GM12878 (cell line): ENCODE data around the gene TPRN. TPM values are rescaled to one million over a fixed set of nuclear protein-coding genes. Genes with fewer than 3 reads are reported as not detected.

Source experiments
- ATAC-seq: fragments of 200-7000 bp; cut with Tn5 transposase; 3 replicates; pipeline ENCODE4 v1.9.1; 2020; ENCODE audit warnings: mild to moderate bottlenecking, moderate library complexity
- BruUV-seq: library from RNA; stranded (reverse); fragments of 400-500 nt; replicated peaks from 2 replicates; lab custom pipeline; 2021; lab: Mats Ljungman, UMichigan
- CTCF ChIA-PET: fragments of 300-600 bp; sonication (Branson Sonifier 250); formaldehyde crosslinking; extraction: SDS; loops from one replicate; lab custom pipeline; 2021; ENCODE audit warnings: inconsistent platforms; lab: Yijun Ruan, JAX
- POLR2A ChIA-PET: fragments of 350-600 bp; formaldehyde crosslinking; extraction: SDS; loops from one replicate; lab custom pipeline; 2021; ENCODE audit warnings: inconsistent platforms; lab: Charles Lee
- RAD21 ChIA-PET: fragments of 300-600 bp; sonication (Branson Sonifier 250); formaldehyde crosslinking; loops from one replicate; lab custom pipeline; 2023; ENCODE audit warnings: antibody characterized with exemption; ENCODE audit not compliant: unreplicated experiment; lab: Charles Lee
- SMC1A ChIA-PET: fragments of 300-600 bp; sonication (Branson Sonifier 250); formaldehyde crosslinking; loops from one replicate; lab custom pipeline; 2023; ENCODE audit not compliant: unreplicated experiment, uncharacterized antibody; lab: Charles Lee
- DNase-seq: peaks from one replicate; pipeline ENCODE4 v3.0.0-alpha.2; 2011; ENCODE audit warnings: low read depth, low spot score
- FAIRE-seq: peaks from 3 replicates; lab custom pipeline; 2011; peaks lifted over from hg19 to GRCh38; lab: Jason Lieb, UNC
- H2AFZ ChIP-seq: 2 replicates; pipeline ENCODE4 v1.6.0; 2011; ENCODE audit warnings: low read depth, low read length, control low read depth; ENCODE audit not compliant: control insufficient read depth
- H3K27ac ChIP-seq: 2 replicates; pipeline ENCODE4 v1.5.1; 2011; ENCODE audit warnings: control low read depth; ENCODE audit not compliant: control insufficient read depth, insufficient read depth
- H3K27me3 ChIP-seq, 2 experiments: replicated peaks in 1 of 2; 2 replicates each; pipeline versions ENCODE4 v1.6.0 to v1.6.1; 2011; ENCODE audit warnings: low read length in 1 of 2; ENCODE audit not compliant: control insufficient read depth in 2 of 2, insufficient read depth in 2 of 2
- H3K36me3 ChIP-seq, 2 experiments: 2 replicates each; pipeline ENCODE4 v1.5.1; 2011; ENCODE audit warnings: low read length in 1 of 2; ENCODE audit not compliant: control insufficient read depth in 2 of 2, insufficient read depth in 2 of 2
- H3K4me1 ChIP-seq: 2 replicates; pipeline ENCODE4 v1.6.1; 2011; ENCODE audit warnings: mild to moderate bottlenecking, low read length, moderate library complexity, mixed read lengths; ENCODE audit not compliant: control insufficient read depth, insufficient read depth
- H3K4me2 ChIP-seq: 2 replicates; pipeline ENCODE4 v1.6.0; 2011; ENCODE audit warnings: control low read depth; ENCODE audit not compliant: control insufficient read depth, insufficient read depth
- H3K4me3 ChIP-seq: fragments of 200-600 bp; sonication (generic); 2 replicates; pipeline ENCODE4 v1.5.1; 2016
- H3K79me2 ChIP-seq: 2 replicates; pipeline ENCODE4 v1.6.0; 2011; ENCODE audit warnings: low read length; ENCODE audit not compliant: control insufficient read depth, insufficient read depth
- H3K9ac ChIP-seq: 2 replicates; pipeline ENCODE4 v1.8.0; 2011; ENCODE audit warnings: low read length, control low read depth, mixed read lengths; ENCODE audit not compliant: control insufficient read depth, insufficient read depth
- H3K9me3 ChIP-seq: replicated peaks from 3 replicates; pipeline ENCODE4 v1.5.1; 2011; ENCODE audit warnings: mild to moderate bottlenecking, low read length; ENCODE audit not compliant: control insufficient read depth, insufficient read depth
- H4K20me1 ChIP-seq: 2 replicates; pipeline ENCODE4 v1.6.0; 2011; ENCODE audit not compliant: control insufficient read depth, insufficient read depth
- BCL3 ChIP-seq: IDR thresholded peaks from 2 replicates; pipeline ENCODE4 v1.6.1; 2011; ENCODE audit warnings: borderline replicate concordance, low read depth, mild to moderate bottlenecking, moderate library complexity, low read length; ENCODE audit not compliant: insufficient read depth, poor library complexity, severe bottlenecking
- IKZF1 ChIP-seq: fragments of 450-650 bp; conservative IDR thresholded peaks from 2 replicates; pipeline ENCODE4 v1.6.1; 2017; ENCODE audit warnings: antibody characterized with exemption, mild to moderate bottlenecking
- PAX5 ChIP-seq: IDR thresholded peaks from 2 replicates; pipeline ENCODE4 v1.6.1; 2011; ENCODE audit warnings: low read depth, low read length, borderline replicate concordance
- POLR2A ChIP-seq: IDR thresholded peaks from 2 replicates; pipeline ENCODE4 v1.6.1; 2011; ENCODE audit warnings: low read depth, mild to moderate bottlenecking, low read length
- SIN3A ChIP-seq: IDR thresholded peaks from 2 replicates; pipeline ENCODE4 v1.6.1; 2012; ENCODE audit warnings: low read depth, low read length, improper control_type of control experiment
- TCF3 ChIP-seq: IDR thresholded peaks from 2 replicates; pipeline ENCODE4 v1.6.1; 2012; ENCODE audit warnings: low read depth, mild to moderate bottlenecking, low read length, borderline replicate concordance; ENCODE audit not compliant: insufficient read depth
- WGBS: methylation state at CpG from one replicate; pipeline ENCODE4 v1.1.6; 2016; ENCODE audit warnings: low lambda C conversion rate; ENCODE audit not compliant: insufficient replicate concordance, insufficient coverage; ENCODE audit errors: missing lambda C conversion rate; 5-methylcytosine and 5-hydroxymethylcytosine counted together
- in situ Hi-C: fragments of 300-500 bp; cut with MboI; formaldehyde crosslinking; loops from 9 replicates; pipeline ENCODE4 v1.14.3; 2018; ENCODE audit warnings: mixed read lengths
- intact Hi-C: fragments of 100-400 bp; cut with micrococcal nuclease; formaldehyde crosslinking; loops from one replicate; pipeline ENCODE4 v1.14.2; 2022; ENCODE audit not compliant: unreplicated experiment
- polyA plus RNA-seq, 11 experiments: library from polyadenylated mRNA; depleted of rRNA in 4 of 11; unstranded in 6 of 11; stranded (reverse) in 5 of 11; fragments of >200 nt; fragmentation: Nextera tagmentation in 4 of 11; fragmentation: Illumina TruSeq in 1 of 11; extraction: Ambion mirVana in 4 of 11; extraction: Trizol in 1 of 11; gene quantifications; 1 replicate in 1 of 11; 2 replicates in 10 of 11; pipeline versions ENCODE4 v1.2.1 to v1.2.3, GENCODE V29; 2011 to 2016; ENCODE audit warnings: inconsistent platforms in 2 of 11, missing spikeins in 2 of 11, low read depth in 1 of 11
- total RNA-seq, 4 experiments: library from RNA; depleted of rRNA in 3 of 4; stranded (reverse); fragments of >200 nt in 3 of 4; fragmentation: Illumina TruSeq in 1 of 4; extraction: Trizol in 1 of 4; gene quantifications; 2 replicates each; pipeline versions ENCODE4 v1.2.1 to v1.2.3, GENCODE V29; 2013 to 2021

Gene TPRN
- total and polyA plus RNA-seq, 10 of the 15 experiments (the other 5 are each of a cell fraction or from before 2014, with no cell fraction given), result 0.18 to 19.5 (median 3.1) TPM

GRCh38 chr9:137193771-137194170, 6.8 kb downstream of the TPRN start (continued):
- TF ChIP-seq TCF3 (no peak), PAX5 (no peak), POLR2A (no peak)

DNA sequence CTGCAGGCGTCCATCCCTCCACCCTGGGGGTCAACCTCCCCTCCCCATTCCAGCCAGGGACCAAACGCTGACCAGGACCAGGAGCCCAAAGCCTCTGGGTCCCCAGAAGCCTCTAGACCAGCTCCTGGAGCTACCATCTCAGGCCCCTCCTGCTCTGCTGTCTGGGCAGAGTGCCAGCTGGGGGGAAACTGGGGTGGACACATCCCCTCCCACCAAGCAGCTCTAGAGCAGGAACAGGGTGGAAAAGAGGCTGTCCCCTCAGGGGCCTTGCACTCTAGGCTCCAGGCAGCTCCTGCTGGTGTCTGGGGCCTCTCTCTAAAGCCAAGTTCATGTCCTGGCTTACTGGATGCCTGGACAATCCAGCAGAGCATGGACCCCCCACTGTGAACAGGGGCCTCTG, 7.7 kb downstream of the TPRN start:
- CTCF ChIA-PET, result interaction anchor here (0.7 kb wide), 1 partner anchor 11 kb away, joined by 3 read pairs; no protein-coding TSS in a partner anchor
- H3K79me2 ChIP-seq, result peaks cover 19% of the 10 kb centered on the region

GRCh38 chr9:137192448-137192780, 8.1 kb downstream of the TPRN start:
- Histone ChIP-seq H3K4me3 (no peak overlapping the region), H3K4me1 (peaks cover 10% of the 10 kb centered on the region), H3K27me3 (no peaks in the 10 kb centered on the region), H3K27ac (no peak overlapping the region), H3K79me2 (peaks cover 24% of the 10 kb centered on the region), H3K9me3 (no peaks in the 10 kb centered on the region), H4K20me1 (peaks cover 7% of the 10 kb centered on the region; the same call in 1 of the 2 replicates), H3K36me3 (peaks cover 0 to 7% of the 10 kb centered on the region in 2 experiments; a peak in 2 of 4 replicates), H2AFZ (no peak overlapping the region), H3K9ac (no peak overlapping the region), H3K4me2 (no peak overlapping the region)
- BruUV-seq, result no TSS peak
- in situ Hi-C loops (no loop called here), intact Hi-C loops (no loop called here)
- FAIRE-seq, result no peak
- DNase-seq, result no peak
- 78% methylated on average over 10 of the region's 10 CpGs for WGBS
- no peak for TF ChIP-seq BCL3
- TF ChIP-seq SIN3A, result no peak
- no peak for ATAC-seq
- ChIA-PET SMC1A (no interaction called here), RAD21 (no interaction called here), CTCF (interaction anchor here (0.7 kb wide), 1 partner anchor 12 kb away, joined by 3 read pairs; no protein-coding TSS in a partner anchor), POLR2A (interaction anchor here (1.1 to 2.8 kb wide), 3 partner anchors 32 to 63 kb away, joined by 3 to 10 read pairs (median 5); partner anchors contain the start of gene CYSRT1)

More for the DNA sequence above, 7.7 kb downstream of the TPRN start:
- FAIRE-seq, result no peak
- intact Hi-C loops (no loop called here), in situ Hi-C loops (no loop called here)
- Histone ChIP-seq H3K36me3 (peaks cover 0 to 7% of the 10 kb centered on the region in 2 experiments; a peak in 2 of 4 replicates), H3K4me1 (peaks cover 7% of the 10 kb centered on the region), H3K9me3 (no peaks in the 10 kb centered on the region), H3K4me2 (no peak overlapping the region)
- ATAC-seq, result no peak
- ChIA-PET POLR2A (interaction anchor here (0.5 to 2.8 kb wide), 4 partner anchors 27 to 63 kb away, joined by 3 to 10 read pairs (median 5); partner anchors contain the start of gene CYSRT1), RAD21 (no interaction called here)
- WGBS, result 51% methylated on average over 2 of the region's 2 CpGs
- DNase-seq, result no peak
- TF ChIP-seq IKZF1, result no peak
- TF ChIP-seq, all 136 proteins: peak for 0
- Histone ChIP-seq H3K27me3 (no peaks in the 10 kb centered on the region), H2AFZ (no peak overlapping the region), H3K9ac (no peak overlapping the region), H3K27ac (no peak overlapping the region), H4K20me1 (peaks cover 7% of the 10 kb centered on the region; the same call in 1 of the 2 replicates), H3K4me3 (no peak overlapping the region)
- BruUV-seq, result no TSS peak
- SMC1A ChIA-PET, result no interaction called here
